Medulla oblongata (tissue), 1 donor: ENCODE data around the gene NDUFB7.
A peak's percentile ranks its signal among the peaks of the same experiment; 100 is the strongest.
"Not testable (repeated sequence)": the region's sequence is repeated elsewhere in the genome, so short reads cannot be mapped to it uniquely, and the experiment has no call there.

Experiments
- DNase-seq: peaks from one replicate; pipeline ENCODE4 v3.0.0-alpha.2; 2015; ENCODE audit errors: extremely low spot score

The NDUFB7 gene

DNA sequence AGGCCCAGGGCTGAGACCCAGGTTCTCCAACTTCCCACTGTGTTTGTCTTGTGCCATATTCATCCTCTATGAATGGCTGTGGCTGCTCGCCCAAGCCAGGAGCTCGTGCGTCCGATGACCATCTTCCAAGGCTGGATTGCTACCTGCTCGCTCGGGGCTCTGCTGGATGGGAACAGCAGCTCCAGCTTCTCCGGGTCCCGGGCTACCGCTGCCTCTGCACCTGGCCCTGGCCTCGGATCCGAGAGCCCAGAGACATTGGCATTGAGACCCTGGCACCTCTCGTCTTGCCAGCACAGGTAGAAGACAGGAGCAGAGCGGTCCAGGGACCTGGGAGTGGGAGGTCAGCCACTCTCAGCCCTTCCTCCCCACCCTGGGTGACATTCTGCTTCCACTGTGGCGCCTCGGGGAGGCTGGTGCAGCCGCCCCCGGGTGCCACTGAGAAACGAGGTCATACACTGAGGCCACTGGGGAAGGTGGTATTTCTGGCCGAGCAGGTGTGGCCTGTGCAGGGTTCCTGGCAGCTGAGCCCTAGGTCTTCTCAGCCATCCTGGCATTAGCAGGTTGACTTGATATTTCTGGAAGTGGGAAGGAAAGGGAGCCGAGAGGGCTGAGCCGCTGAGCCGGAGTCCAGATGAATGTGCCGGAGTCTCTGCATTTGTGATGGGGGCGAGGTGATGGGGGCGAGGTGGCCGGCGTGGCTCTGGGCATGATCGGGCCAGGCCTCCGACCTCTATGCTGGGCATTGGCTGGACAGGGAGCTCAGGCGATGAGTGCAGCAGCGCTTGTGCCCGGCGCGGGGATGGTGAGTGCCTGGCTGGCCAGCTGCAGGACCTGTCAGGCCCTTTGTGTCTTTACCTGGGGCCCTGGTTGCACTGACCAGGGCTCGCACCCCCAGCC, 18.6 kb downstream of the NDUFB7 start:
- no peak for DNase-seq

DNA sequence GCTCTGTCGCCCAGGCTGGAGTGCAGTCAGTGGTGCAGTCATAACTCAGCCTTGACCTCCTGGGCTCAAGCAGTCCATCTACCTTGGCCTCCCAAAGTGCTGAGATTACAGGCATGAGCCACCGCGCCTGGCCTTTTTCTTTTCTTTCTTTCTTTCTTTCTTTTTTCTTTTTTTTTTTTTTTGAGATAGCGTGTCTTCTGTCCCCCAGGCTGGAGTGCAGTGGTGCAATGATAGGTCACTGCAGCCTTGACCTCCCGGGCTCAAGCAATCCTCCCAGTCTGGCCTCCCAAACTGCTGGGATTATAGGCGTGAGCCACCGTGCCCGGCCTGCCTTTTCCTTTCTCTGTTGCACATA, 19.9 kb downstream of the NDUFB7 start:
- DNase-seq, result not testable (repeated sequence)

DNA sequence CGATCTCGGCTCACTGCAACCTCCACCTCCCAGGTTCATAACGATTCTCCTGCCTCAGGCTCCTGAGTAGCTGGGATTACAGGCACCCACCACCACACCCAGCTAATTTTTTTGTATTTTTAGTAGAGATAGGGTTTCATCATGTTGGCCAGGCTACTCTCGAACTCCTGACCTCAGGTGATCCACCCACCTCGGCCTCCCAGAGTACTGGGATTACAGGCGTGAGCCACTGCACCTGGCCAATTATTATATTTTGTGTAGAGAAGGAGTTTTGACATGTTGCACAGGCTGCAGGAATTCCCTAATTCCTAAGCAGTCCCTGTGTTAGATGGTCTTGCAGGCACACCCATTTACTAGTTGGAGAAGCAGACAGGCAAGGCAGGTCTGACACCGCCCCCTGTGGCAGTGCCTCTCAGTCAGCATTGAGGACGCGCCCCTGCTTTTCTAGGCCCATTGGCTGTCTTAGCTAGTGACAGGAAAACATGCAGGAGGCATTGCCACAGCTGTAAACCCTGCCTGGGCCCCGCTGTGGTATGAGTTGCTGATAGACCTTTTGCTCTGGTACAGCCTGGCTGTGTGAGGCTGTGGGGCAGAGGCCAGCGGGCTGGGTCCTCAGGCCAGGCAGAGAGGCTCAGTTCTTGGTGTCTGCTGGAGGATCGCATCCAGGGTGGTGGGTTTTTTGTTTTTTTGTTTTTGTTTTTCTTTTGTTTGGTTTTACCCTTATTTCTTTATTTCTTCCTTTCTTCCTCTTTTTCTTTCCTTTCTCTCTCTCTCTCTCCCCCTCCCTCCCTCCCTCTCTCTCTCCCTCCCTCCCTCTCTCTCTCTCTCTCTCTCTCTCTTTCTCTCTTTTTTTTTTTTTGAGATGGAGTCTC, 20.5 kb downstream of the NDUFB7 start:
- peak; percentile 57 for DNase-seq

DNA sequence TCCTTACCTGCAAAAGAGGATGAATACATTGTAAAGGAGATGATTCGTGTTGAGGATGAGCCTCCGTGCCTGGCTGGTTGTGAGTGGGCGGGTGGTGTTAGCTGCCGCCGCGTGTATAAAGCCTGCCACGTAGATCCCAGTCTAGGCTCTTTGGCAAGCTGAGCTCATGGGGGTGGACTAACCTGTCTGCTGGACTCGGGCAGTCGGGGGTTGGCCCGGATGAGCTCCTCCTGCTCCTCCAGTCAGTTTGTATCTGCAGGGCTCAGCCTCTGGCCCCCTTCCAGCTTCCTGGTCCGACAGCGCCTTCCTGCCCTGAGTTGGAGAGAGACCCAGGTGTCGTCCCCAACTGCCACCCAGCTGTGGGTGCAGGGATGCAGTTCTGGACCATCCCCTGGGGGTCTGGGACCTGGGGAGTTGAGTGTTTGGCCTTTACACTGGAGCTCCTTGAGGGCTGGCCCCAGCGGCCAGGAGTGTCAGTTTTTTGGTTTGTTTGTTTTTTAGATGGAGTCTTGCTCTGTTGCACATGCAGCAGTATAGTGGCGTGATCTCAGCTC, 21.6 kb downstream of the NDUFB7 start:
- no peak for DNase-seq

DNA sequence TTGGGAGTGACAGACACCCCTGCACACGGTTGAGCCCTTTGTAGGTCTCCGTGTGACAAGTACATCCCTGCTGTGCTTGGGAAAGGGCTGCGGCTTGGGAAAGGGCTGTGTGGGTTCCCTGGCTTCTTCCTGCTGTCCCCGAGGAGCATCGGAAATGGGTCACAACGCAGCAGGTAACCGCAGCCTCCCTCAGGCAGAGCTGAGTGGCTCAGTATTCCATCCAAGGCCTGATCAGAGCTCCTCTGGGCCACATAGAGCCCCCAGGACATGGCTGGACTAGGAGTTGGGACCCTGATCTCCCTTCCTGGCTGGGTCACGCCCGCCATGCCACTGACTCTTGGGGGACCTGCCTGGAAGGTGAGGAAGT, 26.2 kb downstream of the NDUFB7 start:
- no peak for DNase-seq

DNA sequence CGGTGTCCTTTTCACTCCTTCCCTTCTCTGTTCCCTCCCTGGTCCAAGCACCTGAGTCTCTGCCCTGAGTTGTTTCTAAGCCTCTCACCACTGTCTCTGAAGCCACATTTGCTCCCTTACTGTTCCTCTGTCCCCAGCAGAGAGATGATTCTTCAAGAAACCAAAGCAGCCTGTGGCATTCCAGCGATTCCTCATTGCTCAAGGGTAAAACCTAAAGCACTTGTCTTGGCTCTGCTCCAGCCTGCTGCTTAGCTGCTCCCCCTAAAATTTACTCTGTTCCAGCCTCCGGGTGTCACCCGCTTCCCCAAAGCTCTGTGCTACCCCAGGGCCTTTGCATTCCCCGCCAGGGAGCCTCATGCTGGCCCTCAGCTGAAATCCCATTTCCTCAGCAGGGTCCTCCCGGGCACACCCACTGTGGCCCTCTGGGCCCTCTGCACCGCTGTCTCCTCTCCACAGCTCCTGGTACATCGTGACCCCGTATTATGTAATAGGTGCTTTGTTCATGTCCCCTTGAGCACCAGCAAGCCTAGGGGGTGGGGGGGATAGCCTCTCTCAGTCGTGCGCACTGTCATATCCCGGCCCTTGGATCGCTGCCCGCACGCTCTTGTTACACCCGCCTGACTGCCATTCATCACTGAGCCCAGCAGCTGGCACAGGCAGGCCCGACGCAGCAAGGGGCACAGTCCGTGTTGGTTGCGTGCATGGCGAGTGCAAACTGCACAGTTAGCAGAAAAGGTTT, 26.7 kb downstream of the NDUFB7 start:
- DNase-seq, result peak; percentile 96

DNA sequence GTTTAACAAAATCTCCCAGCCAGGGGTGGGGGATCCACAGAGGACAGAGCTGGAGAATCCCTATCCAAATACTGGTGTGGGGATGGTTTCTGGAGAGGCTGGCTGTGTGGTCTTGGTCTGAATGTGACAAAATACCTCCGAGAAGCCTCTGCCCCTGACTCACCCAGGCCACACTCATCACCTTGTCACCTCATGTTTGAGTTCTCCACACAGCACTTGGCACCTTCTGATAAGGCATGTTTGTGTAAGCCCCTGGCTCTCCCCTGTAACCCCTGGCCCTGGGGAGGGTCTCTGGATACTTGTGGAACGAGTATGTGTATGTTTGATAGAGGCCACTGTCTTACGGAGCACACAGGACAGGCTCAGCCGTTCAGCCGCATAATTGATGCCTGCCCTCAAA, 27.8 kb downstream of the NDUFB7 start:
- no peak for DNase-seq

DNA sequence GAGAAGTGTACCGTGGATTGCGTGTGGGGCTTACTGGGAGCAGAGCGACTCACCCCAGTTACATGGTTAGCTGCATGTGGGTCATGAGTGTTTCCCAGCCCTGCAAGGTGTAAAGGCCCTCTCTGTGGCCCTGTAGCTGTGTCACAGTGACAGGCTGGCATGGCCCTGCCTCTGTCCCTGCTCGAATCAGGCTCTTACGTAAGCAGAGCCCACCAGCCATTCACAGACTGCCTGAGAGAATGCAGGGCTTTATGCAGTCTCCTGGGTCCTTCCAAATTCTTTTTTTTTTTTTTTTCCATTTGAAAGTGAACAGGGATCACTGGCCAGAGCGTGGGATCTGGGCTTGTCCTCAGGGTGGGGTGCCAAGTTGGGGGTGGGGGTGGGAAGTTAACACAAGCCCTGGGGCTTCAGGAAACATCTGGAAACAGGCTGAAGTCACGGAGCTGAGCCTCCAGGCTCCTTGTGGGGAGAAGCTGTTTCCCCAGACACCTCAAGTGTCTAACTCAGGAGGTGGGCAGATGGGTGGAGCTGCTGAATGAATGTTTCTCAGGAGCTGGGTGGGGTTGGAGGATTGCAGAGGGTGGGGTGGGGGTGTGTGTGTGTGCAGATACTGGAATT, 29.0 kb downstream of the NDUFB7 start:
- DNase-seq, result no peak

DNA sequence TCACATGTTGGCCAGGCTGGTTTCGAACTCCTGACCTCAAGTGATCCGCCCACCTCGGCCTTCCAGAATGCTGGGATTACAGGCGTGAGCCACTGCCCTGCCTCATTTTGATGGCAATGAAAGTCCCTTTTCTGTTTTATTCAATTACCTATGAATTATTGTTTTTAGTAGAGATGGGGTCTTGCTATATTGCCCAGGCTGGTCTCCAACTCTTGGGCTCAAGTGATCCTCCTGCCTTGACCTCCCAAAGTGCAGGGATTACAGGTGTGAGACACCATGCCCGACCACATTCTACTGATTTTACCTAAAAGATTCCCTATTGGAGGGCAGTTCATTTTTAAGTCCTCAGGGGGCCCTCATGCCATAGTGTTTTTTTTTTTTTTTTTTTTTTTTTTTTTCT, 29.9 kb downstream of the NDUFB7 start:
- DNase-seq, result not testable (repeated sequence)

DNA sequence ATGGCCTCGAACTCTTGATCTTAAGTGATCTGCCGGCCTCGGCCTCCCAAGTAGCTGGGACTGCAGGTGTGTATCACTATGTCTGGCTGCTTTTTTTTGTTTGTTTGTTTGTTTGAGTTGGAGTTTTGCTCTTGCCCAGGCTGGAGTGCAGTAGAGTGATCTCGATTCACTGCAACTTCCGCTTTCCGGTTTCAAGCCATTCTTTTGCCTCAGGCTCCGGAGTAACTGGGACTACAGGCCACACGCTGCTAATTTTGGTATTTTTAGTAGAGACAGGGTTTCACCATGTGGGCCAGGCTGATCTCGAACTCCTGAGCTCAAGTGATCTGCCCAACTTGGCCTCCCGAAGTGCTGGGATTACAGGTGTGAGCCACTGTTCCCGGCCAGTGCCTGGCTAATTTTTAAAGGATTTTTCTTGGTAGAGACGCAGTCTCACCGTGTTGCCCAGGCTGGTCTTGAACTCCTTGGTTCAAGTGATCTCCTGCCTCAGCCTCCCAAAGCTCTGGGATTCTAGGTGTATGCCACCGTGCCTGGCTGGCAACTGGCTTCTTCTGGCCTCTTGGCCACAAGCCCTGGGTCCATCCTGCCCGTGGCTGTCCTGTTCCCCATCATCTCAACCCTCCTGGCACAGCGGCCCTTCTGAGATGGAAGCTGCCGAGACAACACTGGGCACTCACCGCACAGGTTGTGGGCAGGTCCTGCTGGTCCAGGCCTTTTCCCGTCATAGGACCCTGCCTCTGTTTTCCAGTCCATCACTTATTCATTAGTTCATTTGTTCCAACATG, 30.9 kb downstream of the NDUFB7 start:
- no peak for DNase-seq

DNA sequence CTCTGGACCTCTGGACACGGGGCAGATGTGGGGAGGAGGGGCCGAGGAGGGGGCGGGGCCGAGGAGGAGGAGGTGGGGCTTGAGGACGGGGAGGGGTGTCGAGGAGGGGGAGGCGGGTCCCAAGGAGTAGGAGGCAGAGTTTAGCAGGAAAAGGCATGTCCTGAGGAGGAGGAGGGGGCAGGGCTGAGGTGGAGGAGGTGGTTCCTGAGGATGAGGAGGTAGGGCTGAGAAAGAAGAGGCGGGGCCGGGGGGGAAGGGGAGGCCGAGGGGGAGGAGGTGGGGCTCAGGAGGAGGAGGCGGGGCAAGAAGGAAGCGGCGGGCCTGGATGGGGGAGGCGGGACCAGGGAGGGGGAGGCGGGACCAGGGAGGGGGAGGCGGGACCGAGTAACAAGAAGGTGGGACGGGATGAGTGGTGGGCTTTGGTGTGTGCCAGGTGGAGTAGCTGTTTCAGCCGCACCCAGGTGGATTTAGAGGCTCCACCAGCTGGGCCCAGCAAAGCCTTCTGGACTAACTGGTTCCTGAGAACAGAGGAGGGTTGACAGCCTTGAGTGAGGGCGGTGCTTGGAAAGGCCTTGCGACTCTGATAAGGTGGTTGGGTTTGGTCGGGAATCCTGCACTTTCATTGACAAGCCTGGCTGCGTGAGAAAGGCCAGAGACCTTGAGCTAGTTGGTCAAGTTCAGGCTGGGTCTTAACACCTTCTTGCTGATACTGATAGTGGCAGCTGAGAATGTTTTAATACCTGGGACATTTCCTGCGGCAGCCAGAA, 34.8 kb downstream of the NDUFB7 start:
- DNase-seq, result no peak

DNA sequence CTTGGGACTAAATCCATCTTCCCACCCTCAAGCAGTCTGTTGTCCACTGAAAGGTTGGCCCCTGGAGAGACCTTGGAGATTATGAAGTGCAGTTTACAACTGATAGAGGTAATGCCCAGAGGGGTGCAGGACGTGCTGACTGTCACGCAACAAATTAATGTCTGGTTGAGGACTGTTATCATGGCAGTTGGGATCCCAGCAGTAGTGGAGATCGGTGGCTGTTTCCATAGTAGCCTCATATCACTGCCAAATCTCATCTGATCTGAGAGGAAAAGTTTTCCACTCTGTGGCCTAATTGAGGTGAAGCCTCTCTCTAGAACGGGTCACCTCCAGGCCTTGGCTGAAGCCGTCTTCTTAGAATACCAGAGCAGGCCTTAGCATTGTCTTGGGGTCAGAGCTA, 38.4 kb downstream of the NDUFB7 start:
- DNase-seq, result no peak

DNA sequence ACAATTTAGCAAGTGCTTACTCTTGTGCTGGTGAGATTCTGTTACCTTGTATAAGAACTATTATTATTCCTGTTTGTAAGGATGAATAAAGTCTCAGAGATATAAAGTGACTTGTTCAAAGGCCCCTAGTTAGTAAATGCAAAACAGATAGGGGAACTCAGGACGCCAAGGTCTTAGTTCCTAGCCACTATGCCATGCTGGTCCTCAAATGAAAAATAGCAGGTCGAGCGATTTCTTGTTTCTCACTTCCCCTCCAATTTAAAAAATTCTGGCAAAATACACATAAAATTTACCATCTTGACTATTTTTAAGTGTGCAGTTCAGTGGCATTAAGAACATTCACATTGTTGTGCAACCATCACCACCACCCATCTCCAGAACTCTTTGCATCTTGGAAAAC, 41.4 kb downstream of the NDUFB7 start:
- no peak for DNase-seq

DNA sequence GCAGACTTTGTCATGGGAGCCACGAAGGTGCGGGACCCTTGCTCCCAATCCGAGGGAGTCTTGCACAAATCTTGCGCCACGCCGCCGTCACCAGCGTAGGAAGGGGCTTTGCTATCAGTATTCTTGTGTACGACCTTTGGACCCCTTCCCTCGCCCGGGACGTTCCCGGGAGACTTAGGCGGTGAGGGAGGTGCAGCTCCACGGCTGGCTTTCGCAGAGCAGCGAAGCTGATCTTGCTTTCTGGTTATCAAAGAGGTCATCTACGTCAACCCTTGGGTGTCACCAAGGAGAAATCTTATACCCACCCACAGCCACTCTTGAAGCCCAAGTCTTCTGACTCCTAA, 41.9 kb downstream of the NDUFB7 start:
- no peak for DNase-seq

DNA sequence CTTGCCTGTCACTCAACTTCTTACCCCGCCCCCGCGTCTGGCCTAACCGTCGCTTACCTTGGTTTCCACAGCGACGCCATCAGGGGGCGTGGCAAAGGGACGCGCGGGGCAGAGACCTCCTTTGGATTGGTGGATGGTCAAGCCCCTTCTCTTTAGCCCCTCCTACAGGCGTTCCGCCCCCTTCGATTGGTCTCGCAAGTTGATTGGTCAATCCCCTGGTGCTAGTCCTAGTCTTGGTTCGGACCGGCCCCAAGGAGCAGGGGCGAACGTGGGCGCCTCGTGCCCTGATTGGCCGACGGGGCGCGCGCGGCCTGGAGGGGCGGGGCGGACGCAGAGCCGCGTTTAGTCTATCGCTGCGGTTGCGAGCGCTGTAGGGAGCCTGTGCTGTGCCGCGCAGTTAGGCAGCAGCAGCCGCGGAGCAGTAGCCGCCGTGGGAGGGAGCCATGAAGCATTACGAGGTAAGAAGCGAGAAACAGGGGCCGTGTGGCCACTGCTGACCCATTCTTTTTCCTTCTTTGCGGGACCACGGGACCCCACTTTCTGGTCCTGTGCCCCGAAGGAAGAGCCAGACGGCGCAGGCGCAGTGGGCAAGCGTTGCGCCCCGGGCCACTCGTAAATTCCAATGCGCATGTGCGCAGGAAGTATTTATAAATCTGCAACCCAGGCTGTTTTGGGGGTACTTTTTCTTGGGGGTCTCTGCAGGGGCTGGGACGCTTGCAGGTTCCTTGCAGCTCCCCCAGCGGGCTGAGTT, 42.4 kb downstream of the NDUFB7 start, which contains the start of gene TECR:
Gene TECR, plus strand, starts transcription at position 341 of the 751 bp plus-strand sequence. Its CDS starts 103 bp downstream, at position 444.
- peak; percentile 100 for DNase-seq

DNA sequence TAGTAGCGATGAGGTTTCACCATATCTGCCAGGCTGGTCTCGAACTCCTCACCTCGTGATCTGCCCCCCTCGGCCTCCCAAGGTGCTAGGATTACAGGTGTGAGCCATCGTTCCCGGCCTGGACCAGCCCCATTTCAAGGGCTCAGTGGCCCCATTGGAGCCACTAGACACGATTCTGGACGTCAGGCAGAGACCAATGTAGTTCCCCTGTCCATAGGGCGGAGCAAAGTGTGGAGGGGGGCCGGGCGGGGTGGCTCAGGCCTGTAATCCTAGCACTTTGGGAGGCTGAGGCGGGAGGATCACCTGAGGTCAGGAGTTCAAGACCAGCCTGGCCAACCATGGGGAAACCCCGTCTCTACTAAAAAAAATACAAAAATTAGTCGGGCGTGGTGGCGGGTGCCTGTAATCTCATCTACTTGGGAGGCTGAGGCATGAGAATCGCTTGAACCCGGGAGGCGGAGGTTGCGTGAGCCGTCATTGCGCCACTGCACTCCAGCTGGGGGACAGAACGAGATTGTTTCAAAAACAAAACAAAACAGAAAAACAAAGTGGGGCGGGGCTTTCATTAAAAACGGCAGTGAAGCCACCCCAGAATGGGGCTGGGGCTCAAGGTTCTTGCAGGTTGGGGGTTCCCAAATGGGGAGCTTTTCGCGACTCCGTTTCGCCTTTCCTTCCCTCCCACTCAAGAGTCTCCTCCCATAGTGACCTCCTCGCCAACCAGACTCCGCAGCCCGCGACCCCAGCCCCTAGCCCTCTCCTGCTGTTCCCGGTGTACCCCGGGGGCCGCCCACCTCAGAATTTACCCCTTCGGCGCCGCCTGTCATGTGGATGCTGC, 43.2 kb downstream of the NDUFB7 start:
- DNase-seq, result no peak

DNA sequence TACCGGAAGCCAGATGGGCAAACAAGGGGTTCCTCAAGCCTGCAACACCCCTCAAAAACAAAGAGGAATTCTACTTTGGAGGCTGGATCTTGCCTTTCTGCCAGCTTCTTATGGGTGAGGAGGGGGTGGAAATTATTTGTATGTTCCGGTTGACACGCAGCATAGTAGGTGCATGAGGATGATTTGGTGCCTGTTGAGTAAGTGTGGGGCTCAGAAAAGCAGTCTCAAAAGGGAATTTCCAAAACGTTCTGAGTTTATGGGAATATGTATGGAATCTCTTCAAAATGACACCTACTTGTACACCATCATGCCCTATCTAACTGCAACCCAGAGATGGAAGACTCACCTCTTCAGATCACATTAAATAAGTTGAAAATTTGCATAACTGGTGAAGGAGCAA, 45.4 kb downstream of the NDUFB7 start:
- DNase-seq, result no peak

DNA sequence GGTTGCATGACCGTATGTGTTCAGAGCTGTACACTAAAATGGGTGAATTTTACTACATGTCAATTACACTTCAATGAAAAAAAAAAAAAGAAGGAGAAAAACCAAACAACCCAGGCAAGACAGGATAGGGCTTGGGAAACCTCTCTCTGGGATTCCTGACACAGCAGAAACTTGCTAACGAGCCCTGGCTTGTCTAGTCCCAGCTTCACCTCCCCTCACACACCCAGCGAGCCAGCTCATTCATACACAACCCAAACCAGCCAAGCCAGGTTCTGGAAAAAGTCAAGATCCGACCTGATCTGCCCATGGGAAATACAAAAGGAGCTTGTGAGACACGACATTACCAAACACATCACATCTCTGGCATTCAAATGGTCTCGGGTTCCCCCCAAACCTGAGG, 46.1 kb downstream of the NDUFB7 start:
- DNase-seq, result peak; percentile 29
